Tongue (tissue), 2 donors: ENCODE measurements around the gene IFNE. TPM values are rescaled to one million over a fixed set of nuclear protein-coding genes. Genes with fewer than 3 reads are reported as not detected.

Experiments
- DNase-seq: peaks from one replicate; pipeline ENCODE4 v3.0.0-alpha.2; 2015
- total RNA-seq: library from RNA; depleted of rRNA; stranded (reverse); fragments of >200 nt; gene quantifications from one replicate; pipeline ENCODE4 v1.2.3, GENCODE V29; 2014

IFNE gene
- not detected for total RNA-seq

- DNase-seq: no peak
These were observed at the start of gene IFNE for GRCh38 chr9:21482213-21482612. Gene IFNE, minus strand, starts transcription at chr9:21482313. Its CDS starts 619 bp downstream, at chr9:21481694.

- DNase-seq: no peak
These were observed 46.2 kb upstream of the IFNE start for GRCh38 chr9:21528123-21528808.

GRCh38 chr9:21527579-21527978 is 45.5 kb upstream of the IFNE start:
- no peak for DNase-seq

- no peak for DNase-seq
These were observed 43.1 kb upstream of the IFNE start for GRCh38 chr9:21525174-21525573.

- DNase-seq: no peak
These were observed 42.2 kb upstream of the IFNE start for GRCh38 chr9:21524099-21524830.

GRCh38 chr9:21523021-21524014 is 41.2 kb upstream of the IFNE start:
- no peak for DNase-seq

GRCh38 chr9:21522348-21522747 is 40.2 kb upstream of the IFNE start:
- no peak for DNase-seq

- no peak for DNase-seq
These were observed 39.3 kb upstream of the IFNE start for GRCh38 chr9:21521448-21521847.

GRCh38 chr9:21520501-21521228 is 38.6 kb upstream of the IFNE start:
- no peak for DNase-seq

GRCh38 chr9:21519855-21520434 is 37.8 kb upstream of the IFNE start:
- no peak for DNase-seq

GRCh38 chr9:21516796-21517195 is 34.7 kb upstream of the IFNE start:
- no peak for DNase-seq

- DNase-seq: no peak
These were observed 31.3 kb upstream of the IFNE start for GRCh38 chr9:21513431-21513830.

GRCh38 chr9:21510806-21511205 is 28.7 kb upstream of the IFNE start:
- no peak for DNase-seq

- no peak for DNase-seq
These were observed 25.3 kb upstream of the IFNE start for GRCh38 chr9:21507483-21507790.

GRCh38 chr9:21506626-21507482 is 24.7 kb upstream of the IFNE start:
- no peak for DNase-seq

- no peak for DNase-seq
These were observed 23.5 kb upstream of the IFNE start for GRCh38 chr9:21505425-21506179.

- no peak for DNase-seq
These were observed 22.8 kb upstream of the IFNE start for GRCh38 chr9:21504894-21505293.

GRCh38 chr9:21504113-21504512 is 22.0 kb upstream of the IFNE start:
- no peak for DNase-seq

- DNase-seq: no peak
These were observed 20.5 kb upstream of the IFNE start for GRCh38 chr9:21502586-21502985.

- DNase-seq: no peak
These were observed 17.8 kb upstream of the IFNE start for GRCh38 chr9:21499912-21500311.
